Neural progenitor cell (in vitro differentiated cells): ENCODE data around the gene ACTL10.

Experiments
- CTCF ChIP-seq: fragments of 200-600 bp; sonication (generic); IDR thresholded peaks from 2 replicates; pipeline ENCODE4 v1.5.1; 2017; ENCODE audit warnings: antibody characterized with exemption, mild to moderate bottlenecking
- EZH2 ChIP-seq: fragments of 200-600 bp; sonication (generic); IDR thresholded peaks from 2 replicates; pipeline ENCODE4 v1.6.1; 2017; ENCODE audit warnings: antibody characterized with exemption, mild to moderate bottlenecking, moderate library complexity
- EZH2phosphoT487 ChIP-seq: fragments of 200-600 bp; sonication (generic); IDR thresholded peaks from 2 replicates; pipeline ENCODE4 v1.6.1; 2017; ENCODE audit warnings: antibody characterized with exemption

DNA sequence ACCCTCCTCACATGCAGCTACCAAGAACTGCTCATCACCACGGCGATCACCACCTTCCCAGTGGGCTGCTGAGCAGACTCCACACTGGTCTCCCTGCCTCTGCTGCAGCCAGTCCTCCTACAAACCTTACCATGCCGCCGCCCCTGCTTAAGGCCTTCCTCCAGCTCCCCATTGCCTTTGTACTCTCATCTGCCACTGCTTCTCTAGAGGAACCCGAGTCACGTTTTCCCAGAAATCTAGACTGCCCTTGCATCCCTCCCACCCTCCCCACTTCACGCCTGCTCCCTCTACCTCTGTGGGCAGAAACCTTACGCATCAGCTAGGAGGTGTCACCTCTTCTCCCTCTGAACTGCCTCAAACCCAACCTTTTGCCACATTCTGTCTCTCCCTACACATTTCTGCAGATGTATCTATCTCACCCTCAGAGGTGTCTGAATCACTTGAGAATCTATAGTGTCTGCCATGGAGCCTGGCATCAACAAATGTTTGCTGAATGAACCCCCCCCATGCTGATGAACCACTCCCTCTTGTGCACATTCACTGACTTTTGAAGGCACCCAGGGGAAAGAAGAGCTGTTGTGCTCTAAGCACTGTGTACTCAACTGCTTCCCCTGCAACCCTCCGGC, 15.1 kb downstream of the ACTL10 start:
- TF ChIP-seq CTCF (no peak), EZH2 (no peak), EZH2phosphoT487 (no peak)
